Spleen (tissue), 7 donors: ENCODE data around the gene RACGAP1.

Source experiments
- CTCF ChIP-seq, 11 experiments: fragments of 200-600 bp in 7 of 11; fragments of 450-650 bp in 4 of 11; sonication (generic) in 4 of 11; IDR thresholded peaks in 8 of 11; conservative IDR thresholded peaks in 3 of 11; 1 replicate in 7 of 11; 2 replicates in 4 of 11; pipeline versions ENCODE4 v1.4.0 to v1.8.0; 2016 to 2021; ENCODE audit warnings: antibody characterized with exemption in 11 of 11, inconsistent platforms in 4 of 11, mild to moderate bottlenecking in 1 of 11
- POLR2A ChIP-seq, 3 donors: fragments of 450-650 bp; IDR thresholded peaks; one replicate each; pipeline ENCODE4 v1.5.1; 2017; ENCODE audit warnings: antibody characterized with exemption in 3 of 3, mild to moderate bottlenecking in 1 of 3
- POLR2AphosphoS5 ChIP-seq, 3 donors: sonication (generic); formaldehyde crosslinking; IDR thresholded peaks; one replicate each; pipeline ENCODE4 v1.5.1; 2017; ENCODE audit warnings: antibody characterized with exemption in 3 of 3
- donor health status: DM: no; HTN: no; CAD: no; lungs with moderate emphysema.
- donor health status: DM: no; HTN: no; CAD: no.
- donor health status: DM: no; HTN: no; CAD: no.

- TF ChIP-seq CTCF (IDR thresholded peaks at IDR 0.05 in 8 of 11, conservative IDR thresholded peaks at IDR 0.05 in 3 of 11), result no peak
- TF ChIP-seq POLR2A (IDR thresholded peaks at IDR 0.05), result no peak
- TF ChIP-seq POLR2AphosphoS5 (IDR thresholded peaks at IDR 0.05), result no peak
Observed at GRCh38 chr12:50057896-50058670, 32.8 kb upstream of the RACGAP1 start.
